ENCODE measurements around the gene TIMP2. TPM values are rescaled to one million over a fixed set of nuclear protein-coding genes. Genes with fewer than 3 reads are reported as not detected.

The TIMP2 gene
- total RNA-seq, 1 experiment from 2014 or later: 166 TPM

DNA sequence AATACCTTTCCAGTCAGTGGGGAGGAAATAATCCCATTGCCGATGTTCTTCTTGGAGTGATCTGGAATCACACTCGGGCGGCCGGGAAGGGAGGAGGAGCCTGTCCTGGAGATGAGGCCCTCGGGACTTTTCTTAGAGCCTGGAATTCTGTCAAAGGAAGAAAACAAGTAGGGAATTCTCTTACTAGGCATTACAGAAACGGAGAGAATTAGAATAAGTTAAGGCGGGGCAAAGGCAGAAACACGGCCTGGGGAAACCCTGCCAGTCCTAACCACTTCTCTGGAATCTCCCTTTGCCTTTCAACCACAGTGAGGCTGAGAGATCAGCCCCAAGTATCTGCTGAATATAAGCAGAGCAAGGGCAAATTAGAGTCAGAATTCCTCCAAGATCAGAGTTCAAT lies 112.3 kb downstream of the TIMP2 start:
- Histone ChIP-seq H3K4me3 (no peak overlapping the region), H3K4me1 (replicated peaks) (no peaks in the 10 kb centered on the region), H3K9me3 (replicated peaks) (no peaks in the 10 kb centered on the region), H3K36me3 (peaks cover 93% of the 10 kb centered on the region), H3K27ac (no peak overlapping the region), H3K27me3 (replicated peaks) (no peaks in the 10 kb centered on the region)
- no peak for DNase-seq (ENCODE audit: low read depth in 1 of 2, low spot score in 2 of 2)

DNA sequence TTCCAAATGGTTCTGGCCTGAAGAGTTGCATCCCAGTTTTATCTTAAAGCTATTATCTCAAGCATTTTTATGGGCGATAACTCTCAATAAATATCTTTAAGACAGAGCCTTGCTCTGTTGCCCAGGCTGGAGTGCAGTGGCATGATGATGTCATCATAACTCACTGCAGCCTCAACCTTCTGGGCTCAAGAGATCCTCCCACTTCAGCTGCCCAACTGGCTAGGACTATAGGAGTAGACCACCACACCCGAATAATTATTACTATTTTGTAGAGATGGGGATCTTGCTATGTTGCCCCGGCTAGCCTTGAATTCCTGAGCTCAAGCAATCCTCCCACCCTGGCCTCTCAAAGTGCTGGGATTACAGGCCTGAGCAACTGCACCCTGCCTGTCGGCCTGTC lies 117.0 kb downstream of the TIMP2 start:
- Histone ChIP-seq H3K4me3 (no peak overlapping the region), H3K36me3 (peaks cover 87% of the 10 kb centered on the region), H3K27ac (no peak overlapping the region), H3K9me3 (replicated peaks) (no peaks in the 10 kb centered on the region), H3K27me3 (replicated peaks) (no peaks in the 10 kb centered on the region), H3K4me1 (replicated peaks) (no peaks in the 10 kb centered on the region)
- DNase-seq (ENCODE audit: low read depth in 1 of 2, low spot score in 2 of 2): no peak

DNA sequence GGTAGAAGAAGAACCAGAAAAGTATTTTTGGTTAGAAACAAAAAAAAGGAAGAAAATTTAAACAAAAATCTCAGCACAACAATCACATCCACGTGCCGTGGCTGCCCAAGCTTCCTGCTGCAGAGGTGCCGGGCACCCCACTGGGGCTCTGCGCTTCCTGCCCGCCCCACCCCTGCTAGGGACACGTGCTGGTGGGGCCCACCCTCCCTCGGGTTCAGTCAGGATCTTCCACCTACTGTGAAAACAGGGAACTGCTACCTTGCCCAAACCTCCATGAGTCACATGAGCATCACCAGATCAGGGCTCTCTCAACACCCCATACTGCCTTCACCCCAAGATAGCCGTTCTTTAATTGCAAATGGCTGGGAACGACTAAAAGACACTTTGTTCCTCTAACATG lies 118.7 kb downstream of the TIMP2 start:
- no peak for DNase-seq (ENCODE audit: low read depth in 1 of 2, low spot score in 2 of 2)
- H3K9me3 ChIP-seq (replicated peaks): no peaks in the 10 kb centered on the region
- no peaks in the 10 kb centered on the region for H3K27me3 ChIP-seq (replicated peaks)
- H3K27ac ChIP-seq: no peak overlapping the region
- no peaks in the 10 kb centered on the region for H3K4me1 ChIP-seq (replicated peaks)
- no peak overlapping the region for H3K4me3 ChIP-seq
- peaks cover 84% of the 10 kb centered on the region for H3K36me3 ChIP-seq

DNA sequence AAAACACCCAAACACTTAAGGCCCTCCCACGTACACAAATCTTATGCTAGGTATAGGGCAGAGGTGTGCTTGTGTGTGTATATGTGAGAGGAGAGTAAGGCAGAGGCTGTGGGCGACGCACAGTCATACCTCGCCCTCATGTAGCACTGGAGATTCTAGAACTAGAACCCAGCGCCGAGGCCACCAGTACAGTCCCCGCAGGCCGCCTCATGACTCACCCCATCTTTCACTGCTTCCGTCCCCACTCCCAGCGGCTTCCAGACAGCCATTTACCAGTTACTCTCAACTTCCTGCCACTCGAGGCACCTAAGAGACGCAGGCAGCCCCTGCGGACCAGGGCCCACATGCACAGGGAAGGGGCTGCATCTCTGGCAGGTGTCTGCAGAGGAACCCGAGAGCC lies 119.9 kb downstream of the TIMP2 start:
- no peak for DNase-seq (ENCODE audit: low read depth in 1 of 2, low spot score in 2 of 2)
- H3K4me3 ChIP-seq: no peak overlapping the region
- peaks cover 83% of the 10 kb centered on the region for H3K36me3 ChIP-seq
- H3K4me1 ChIP-seq (replicated peaks): no peaks in the 10 kb centered on the region
- no peaks in the 10 kb centered on the region for H3K9me3 ChIP-seq (replicated peaks)
- no peak overlapping the region for H3K27ac ChIP-seq
- H3K27me3 ChIP-seq (replicated peaks): no peaks in the 10 kb centered on the region

DNA sequence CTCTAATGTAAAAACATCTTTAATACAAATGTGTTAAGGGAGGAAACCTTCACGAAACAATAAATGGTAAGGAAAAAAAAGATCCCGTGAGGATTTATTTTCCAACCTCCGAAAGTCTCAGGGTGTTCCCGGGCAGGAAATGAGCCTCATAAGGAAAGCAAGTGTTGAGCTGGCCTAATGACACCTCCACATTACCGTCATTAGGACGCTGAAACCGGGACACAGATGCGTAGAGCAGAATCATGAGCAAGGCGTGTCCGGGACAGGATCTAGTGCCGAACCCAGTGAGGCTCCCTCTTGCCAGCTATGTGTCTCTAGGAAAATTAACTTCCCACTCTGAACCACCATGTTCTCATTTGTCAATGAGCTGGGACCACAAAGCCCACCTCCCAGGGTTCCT lies 120.4 kb downstream of the TIMP2 start:
- H3K4me3 ChIP-seq: no peak overlapping the region
- H3K9me3 ChIP-seq (replicated peaks): no peaks in the 10 kb centered on the region
- peaks cover 80% of the 10 kb centered on the region for H3K36me3 ChIP-seq
- H3K27me3 ChIP-seq (replicated peaks): no peaks in the 10 kb centered on the region
- no peak overlapping the region for H3K27ac ChIP-seq
- no peak for DNase-seq (ENCODE audit: low read depth in 1 of 2, low spot score in 2 of 2)
- H3K4me1 ChIP-seq (replicated peaks): no peaks in the 10 kb centered on the region

DNA sequence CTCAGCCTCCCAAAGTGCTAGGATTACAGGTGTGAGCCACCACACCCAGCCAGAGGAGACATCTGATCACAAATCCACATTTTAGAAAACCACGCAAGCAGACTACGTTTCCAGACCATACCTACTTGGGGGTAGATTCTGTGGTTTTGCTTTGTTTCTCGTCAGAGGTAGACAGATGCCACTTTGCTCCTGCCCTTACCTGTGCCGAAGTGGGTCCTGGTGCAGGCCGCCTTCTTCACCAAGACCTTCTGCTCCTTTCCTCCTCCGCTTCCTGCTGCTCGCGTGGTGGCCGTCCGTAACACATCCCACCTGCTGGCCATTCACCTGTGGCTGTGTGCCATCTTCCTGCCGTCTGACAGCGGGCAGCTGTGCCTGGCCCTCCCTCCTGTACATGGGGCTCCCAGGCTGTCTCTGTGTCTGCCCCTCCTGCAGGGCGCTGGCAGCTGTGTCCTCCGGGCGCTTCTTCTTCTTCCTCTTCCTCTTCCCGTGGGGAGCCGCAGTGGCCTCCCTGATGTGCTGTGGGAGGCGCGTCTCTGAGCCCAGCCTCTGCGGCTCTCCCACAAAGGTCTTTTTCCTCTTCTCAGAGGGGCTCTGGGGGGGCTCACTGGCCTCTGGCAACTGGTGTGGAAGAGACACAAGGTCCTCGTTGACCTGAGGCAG lies 121.9 kb downstream of the TIMP2 start:
- Histone ChIP-seq H3K36me3 (peaks cover 78% of the 10 kb centered on the region), H3K27me3 (replicated peaks) (no peaks in the 10 kb centered on the region), H3K4me3 (no peak overlapping the region)

More for the DNA sequence above, 121.9 kb downstream of the TIMP2 start:
- Histone ChIP-seq H3K9me3 (replicated peaks) (no peaks in the 10 kb centered on the region), H3K4me1 (replicated peaks) (no peaks in the 10 kb centered on the region), H3K27ac (no peak overlapping the region)
- no peak for DNase-seq (ENCODE audit: low read depth in 1 of 2, low spot score in 2 of 2)

Other genes with a start within 250 kb of the TIMP2 start
- gene CYTH1, start 143.1 kb downstream of the TIMP2 start, total RNA-seq (2014; rRNA removed; shearing (Covaris generic)): 14.6 and 18.9 TPM in 2 replicates
- 11.4 and 22.9 TPM in 2 replicates for gene USP36, start 84.6 kb downstream of the TIMP2 start, total RNA-seq (2014; rRNA removed; shearing (Covaris generic))
- gene CEP295NL, start 22.2 kb downstream of the TIMP2 start, total RNA-seq (2014; rRNA removed; shearing (Covaris generic)): 0.22 and 0.34 TPM in 2 replicates
- 485 TPM in 2 replicates for gene LGALS3BP, start 54.5 kb upstream of the TIMP2 start, total RNA-seq (2014; rRNA removed; shearing (Covaris generic))
- gene CANT1, start 84.4 kb upstream of the TIMP2 start, total RNA-seq (2014; rRNA removed; shearing (Covaris generic)): 68.9 and 106 TPM in 2 replicates
- 3.6 and 5.1 TPM in 2 replicates for gene C1QTNF1, start 98.8 kb upstream of the TIMP2 start, total RNA-seq (2014; rRNA removed; shearing (Covaris generic))
- gene ENGASE, start 149.4 kb upstream of the TIMP2 start, total RNA-seq (2014; rRNA removed; shearing (Covaris generic)): 7.8 and 13.9 TPM in 2 replicates

Data from SJSA1 (cell line).